ENCODE measurements around the gene ATP13A2.

ATP13A2 gene

DNA sequence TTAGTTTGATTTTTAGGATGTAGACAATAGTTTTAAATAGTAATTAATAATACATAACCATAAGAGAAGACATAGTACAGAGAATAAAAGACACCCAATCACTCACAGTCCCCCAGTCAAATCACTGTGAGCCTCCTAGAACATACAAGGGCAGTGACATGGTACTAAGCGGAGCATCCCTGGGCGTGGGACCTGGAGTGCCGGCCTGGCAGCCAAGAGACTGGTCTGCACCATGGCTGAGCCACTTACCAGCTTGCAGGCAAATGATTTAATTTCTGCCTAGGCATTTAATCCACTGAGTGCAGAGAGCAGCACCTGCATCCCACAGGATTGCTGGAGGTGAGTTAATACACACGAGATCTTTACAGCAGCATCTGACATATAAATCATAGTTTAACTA, 21.8 kb upstream of the ATP13A2 start:
- DNase-seq, result no peak
- intact Hi-C loops (cut with DNase I), result no loop called here

DNA sequence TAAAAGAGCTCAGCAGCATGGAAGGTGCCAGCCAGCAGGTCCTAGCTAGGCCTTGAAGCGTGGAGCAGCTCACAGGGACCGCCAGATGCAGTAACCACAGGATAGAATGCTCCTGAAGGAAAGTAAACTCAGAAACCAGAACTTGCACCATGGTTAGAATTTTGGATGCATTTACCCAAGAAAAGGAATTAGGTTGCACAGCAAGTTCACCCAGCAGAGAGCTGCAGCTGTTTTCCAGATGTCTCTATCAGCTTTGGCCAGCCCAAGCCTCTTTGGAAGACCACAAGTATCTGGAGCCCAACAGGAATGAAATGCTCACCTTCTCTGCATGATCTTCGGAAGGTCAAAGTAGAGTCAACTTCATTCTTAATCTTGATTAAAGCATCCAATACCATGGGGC, 21.0 kb upstream of the ATP13A2 start:
- intact Hi-C loops (cut with DNase I), result no loop called here
- DNase-seq, result no peak

DNA sequence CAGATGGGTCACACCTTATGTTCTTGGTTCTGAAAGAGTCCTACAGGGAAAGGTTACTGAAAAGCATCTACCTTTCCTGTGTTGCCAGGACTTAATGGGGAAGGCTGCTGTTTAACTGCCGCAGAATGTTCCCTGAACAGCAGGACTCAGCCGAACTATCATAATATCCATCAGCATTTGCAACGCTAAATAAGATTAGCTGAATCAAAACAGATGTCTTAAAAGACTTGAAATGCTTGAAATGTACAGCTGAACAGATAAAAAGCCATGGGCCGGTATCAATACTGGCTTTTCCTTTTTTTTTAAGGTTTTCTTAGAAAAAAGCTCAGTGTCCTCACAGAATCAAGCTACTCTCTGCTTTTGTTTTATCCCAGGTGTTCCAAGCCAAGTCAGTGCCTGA, 19.7 kb upstream of the ATP13A2 start:
- no peak for DNase-seq
- intact Hi-C loops (cut with DNase I), result no loop called here

- intact Hi-C loops (cut with DNase I), result no loop called here
- no peak for DNase-seq
Observed at GRCh38 chr1:17030206-17030605, 18.5 kb upstream of the ATP13A2 start.

DNA sequence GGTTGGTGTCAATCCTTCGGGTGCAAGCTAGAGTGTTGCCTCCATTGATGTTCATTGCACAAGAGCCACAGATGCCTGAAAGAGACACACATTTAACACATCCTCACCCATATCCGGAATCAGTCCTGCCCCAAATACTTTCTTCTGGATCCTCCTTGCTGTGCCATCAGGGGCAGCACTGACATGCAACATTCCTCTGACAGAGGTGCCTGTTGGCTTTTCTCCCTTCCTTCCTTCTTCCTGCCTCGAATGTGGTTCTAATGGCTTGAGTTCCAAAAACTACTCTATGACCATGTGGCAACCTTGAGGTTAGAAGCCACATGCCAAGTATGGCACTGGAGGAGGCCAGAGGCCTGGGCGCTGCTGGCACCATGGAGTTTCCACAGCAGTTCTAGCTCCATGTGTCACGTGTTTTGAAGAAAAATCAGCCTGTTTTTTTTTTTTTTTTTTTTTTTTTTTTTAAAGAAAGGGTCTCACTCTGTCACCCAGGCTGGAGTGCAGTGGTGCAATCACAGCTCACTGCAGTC, 17.0 kb upstream of the ATP13A2 start:
- intact Hi-C loops (cut with DNase I), result no loop called here
- no peak for DNase-seq

- no peak for DNase-seq
- intact Hi-C loops (cut with DNase I), result no loop called here
Observed at GRCh38 chr1:17027900-17028299, 16.2 kb upstream of the ATP13A2 start.

GRCh38 chr1:17027403-17027802, 15.7 kb upstream of the ATP13A2 start:
- DNase-seq, result no peak

GRCh38 chr1:17024721-17025120, 13.0 kb upstream of the ATP13A2 start:
- DNase-seq, result no peak

More at GRCh38 chr1:17027403-17027802, 15.7 kb upstream of the ATP13A2 start:
- intact Hi-C loops (cut with DNase I), result no loop called here

DNA sequence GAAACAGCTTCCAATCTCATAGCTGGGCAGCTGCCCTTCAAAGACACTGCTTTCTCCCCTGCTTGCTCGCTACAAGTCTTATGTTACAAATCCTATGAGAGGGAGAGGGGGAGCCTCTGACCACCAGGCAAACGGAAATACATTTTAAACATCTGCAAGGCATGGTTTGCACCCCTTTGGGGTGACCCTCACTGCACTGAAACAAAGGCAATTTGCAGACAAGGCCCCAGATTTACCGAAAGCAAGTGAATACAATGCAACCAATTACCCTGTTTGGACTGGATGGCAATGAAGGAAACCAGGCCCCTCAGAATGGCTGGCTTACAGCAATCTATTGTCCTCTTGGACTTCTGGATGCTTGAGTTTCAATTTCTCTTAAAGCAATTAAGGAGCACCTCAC, 11.8 kb upstream of the ATP13A2 start:
- intact Hi-C loops (cut with DNase I), result no loop called here
- peak in 2 of 42 donors; percentile 0 to 12 for DNase-seq

More at GRCh38 chr1:17024721-17025120, 13.0 kb upstream of the ATP13A2 start:
- intact Hi-C loops (cut with DNase I), result no loop called here

GRCh38 chr1:17023102-17023501, 11.4 kb upstream of the ATP13A2 start:
- peak in 3 of 42 donors; percentile 2 to 15 (median 13) for DNase-seq
- intact Hi-C loops (cut with DNase I), result no loop called here

DNA sequence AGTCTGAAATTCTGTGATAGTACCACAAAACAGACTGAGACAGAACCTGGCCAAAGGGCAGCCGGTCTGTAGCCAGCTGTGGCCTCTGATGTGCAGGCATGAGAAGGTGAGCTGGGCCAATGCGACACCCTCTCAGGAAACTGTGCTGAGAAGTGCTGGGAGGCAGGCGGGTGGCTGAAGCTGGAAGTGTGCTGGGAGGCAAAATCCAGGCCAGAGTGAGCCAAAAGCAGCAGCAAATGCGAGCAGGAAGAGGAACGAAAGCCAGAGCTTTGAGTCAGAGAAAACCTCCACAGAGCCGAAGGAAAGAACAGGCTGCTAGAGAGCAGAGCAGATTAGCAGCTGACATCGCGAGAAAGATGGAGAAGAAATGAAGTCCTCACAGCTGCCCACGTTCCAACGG, 10.2 kb upstream of the ATP13A2 start:
- intact Hi-C loops (cut with DNase I), result no loop called here
- peak in 2 of 42 donors; percentile 18 to 27 for DNase-seq

DNA sequence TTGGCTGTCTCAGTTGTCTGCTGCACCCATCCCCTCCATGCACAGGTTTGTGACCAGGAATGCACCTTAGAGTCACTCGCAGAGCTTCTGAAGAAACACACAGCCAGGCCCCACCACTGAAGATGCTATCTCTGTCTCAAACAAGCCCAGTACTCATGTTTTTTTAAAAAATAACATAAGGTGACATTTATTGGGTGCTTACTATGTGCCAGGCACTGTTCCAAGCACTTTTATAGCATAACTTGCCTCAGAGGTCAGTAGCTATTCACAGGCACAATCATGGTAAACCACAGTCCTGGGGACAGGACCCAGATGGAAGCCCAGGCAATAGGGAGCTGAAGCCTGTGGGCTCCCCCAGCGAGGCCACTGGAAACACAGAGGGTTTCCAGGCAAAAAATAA, 8.8 kb upstream of the ATP13A2 start:
- DNase-seq, result peak in 1 of 42 donors; percentile 23
- intact Hi-C loops (cut with DNase I), result no loop called here

DNA sequence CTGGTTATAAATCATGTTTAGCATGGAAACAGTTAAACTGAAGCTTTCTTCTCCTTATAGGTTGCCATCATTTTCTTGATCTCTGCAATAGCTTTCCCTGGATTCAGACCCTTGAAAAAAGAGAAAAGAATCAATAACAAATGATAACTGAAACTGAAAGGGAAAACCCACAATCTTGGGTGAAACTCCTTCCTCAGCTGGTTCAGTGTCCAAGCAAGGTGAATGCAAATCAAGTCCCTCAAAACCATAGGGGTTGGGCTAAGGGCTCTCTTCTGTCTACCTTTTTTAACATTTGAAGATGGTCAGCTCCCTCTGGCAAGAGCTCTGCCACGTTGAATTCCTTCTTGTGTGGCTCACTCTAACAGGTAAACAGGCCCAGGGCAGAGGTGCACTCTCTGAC, 7.1 kb upstream of the ATP13A2 start:
- DNase-seq, result peak in 1 of 42 donors; percentile 4
- intact Hi-C loops (cut with DNase I), result no loop called here

DNA sequence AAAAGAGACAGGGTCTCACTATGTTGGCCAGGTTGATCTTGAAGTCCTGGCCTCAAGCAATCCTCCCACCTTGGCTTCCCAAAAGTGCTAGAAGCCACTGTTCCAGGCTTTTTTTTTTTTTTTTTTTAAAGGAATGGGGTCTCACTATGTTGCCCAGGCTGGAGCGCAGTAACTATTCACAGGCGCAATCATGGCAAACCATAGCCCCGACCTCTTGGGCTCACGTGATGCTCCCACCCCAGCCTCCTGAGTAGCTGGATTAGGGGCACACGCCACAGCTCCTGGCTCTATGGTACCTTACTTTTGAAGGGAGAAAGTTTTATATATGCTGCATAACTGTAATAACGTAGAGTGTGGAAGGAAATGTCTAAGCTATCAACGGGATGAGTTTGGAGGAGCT, 5.7 kb upstream of the ATP13A2 start:
- peak in 2 of 42 donors; percentile 0 to 20 for DNase-seq
- intact Hi-C loops (cut with DNase I), result no loop called here

GRCh38 chr1:17016317-17016661, 4.6 kb upstream of the ATP13A2 start:
- intact Hi-C loops (cut with DNase I), result no loop called here
- no peak for DNase-seq

GRCh38 chr1:17014671-17015567, 3.2 kb upstream of the ATP13A2 start:
- intact Hi-C loops (cut with DNase I), result loop anchor here (5.0 kb wide), 1 partner anchor 37 kb away; the partner anchor contains the start of gene SDHB
- DNase-seq, result peak in 1 of 42 donors; percentile 14

DNA sequence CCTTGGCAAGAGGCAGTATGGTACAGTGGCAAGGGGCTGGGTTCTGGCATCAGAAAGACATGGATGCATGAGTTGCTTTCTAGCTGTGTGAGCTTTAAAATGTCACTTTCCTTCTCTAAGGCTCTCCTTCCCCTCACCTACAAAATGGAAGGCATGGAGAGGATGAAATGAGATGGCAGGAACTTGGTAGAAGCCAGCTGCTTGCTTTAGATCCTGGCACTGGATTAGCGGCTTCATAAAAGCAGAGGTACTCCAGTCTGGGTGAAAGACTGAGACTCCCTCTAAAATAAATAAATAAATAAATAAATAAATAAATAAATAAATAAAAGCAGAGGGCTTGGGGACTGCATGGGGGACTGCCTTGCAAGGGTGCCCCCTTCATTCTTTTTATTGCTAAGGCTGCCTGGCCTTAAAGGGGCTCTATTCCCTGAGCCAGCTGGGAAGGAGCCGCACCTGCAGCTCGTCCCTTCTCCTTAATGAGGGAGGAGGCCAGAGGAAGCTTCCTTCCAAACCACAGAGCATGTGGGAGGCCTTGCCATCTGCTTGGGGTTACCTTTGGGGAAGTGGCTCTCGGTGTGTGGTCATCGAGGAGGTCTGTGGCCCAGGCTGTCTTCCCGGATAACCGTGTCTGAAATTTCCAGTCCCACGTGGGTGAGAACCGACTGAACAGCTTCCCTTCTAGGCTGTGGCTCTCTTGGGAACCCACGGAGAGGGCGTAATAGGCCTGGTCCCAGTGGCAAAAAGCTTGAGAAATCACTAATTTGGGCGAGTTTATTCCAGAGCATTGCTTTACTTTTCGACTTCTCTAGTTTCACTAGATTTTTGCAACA, 2.0 kb upstream of the ATP13A2 start:
- peak in 9 of 42 donors; percentile 13 to 49 (median 27) for DNase-seq
- intact Hi-C loops (cut with DNase I), result loop anchor here (5.0 kb wide), 1 partner anchor 39 kb away; the partner anchor contains the start of gene SDHB

GRCh38 chr1:17012775-17013490, 1.2 kb upstream of the ATP13A2 start:
- intact Hi-C loops (cut with DNase I), result loop anchor here (5.0 kb wide), 1 partner anchor 39 kb away; the partner anchor contains the start of gene SDHB
- no peak for DNase-seq

- no peak for DNase-seq
- intact Hi-C loops (cut with DNase I), result loop anchor here (5.0 kb wide), 1 partner anchor 41 kb away; the partner anchor contains the start of gene SDHB
Observed at GRCh38 chr1:17011092-17011438, 663 bp downstream of the ATP13A2 start.

Measured in head of caudate nucleus (tissue), 42 donors.